MM.1S (cell line): ENCODE results near the gene DUXB.

Experiments used
- DNase-seq: peaks from one replicate; pipeline ENCODE4 v3.0.0-alpha.2; 2015
- H2AFZ ChIP-seq: fragments of 300-600 bp; sonication (generic); 2 replicates; pipeline ENCODE4 v1.6.0; 2016; ENCODE audit warnings: antibody characterized with exemption, low read length
- H3F3A ChIP-seq: fragments of 300-600 bp; sonication (generic); 2 replicates; pipeline ENCODE4 v1.6.1; 2016; ENCODE audit warnings: mild to moderate bottlenecking, antibody characterized with exemption, low read length, moderate library complexity, mixed read lengths; ENCODE audit not compliant: insufficient read depth
- H3K27ac ChIP-seq: fragments of 300-600 bp; sonication (generic); 2 replicates; pipeline ENCODE4 v1.5.1; 2016; ENCODE audit warnings: mild to moderate bottlenecking, low read length
- H3K27me3 ChIP-seq: fragments of 300-600 bp; sonication (generic); replicated peaks from 2 replicates; pipeline ENCODE4 v1.6.0; 2016; ENCODE audit warnings: low read length; ENCODE audit not compliant: insufficient read depth
- H3K36me3 ChIP-seq: fragments of 300-600 bp; sonication (generic); replicated peaks from 2 replicates; pipeline ENCODE4 v1.6.1; 2016; ENCODE audit warnings: mild to moderate bottlenecking, low read length, mixed read lengths; ENCODE audit not compliant: insufficient read depth
- H3K4me1 ChIP-seq: fragments of 300-600 bp; sonication (generic); 2 replicates; pipeline ENCODE4 v1.6.1; 2016; ENCODE audit warnings: low read length, mixed read lengths
- H3K4me2 ChIP-seq: fragments of 300-600 bp; sonication (generic); 2 replicates; pipeline ENCODE4 v1.6.0; 2016; ENCODE audit warnings: low read depth, low read length
- H3K4me3 ChIP-seq: fragments of 300-600 bp; sonication (generic); 2 replicates; pipeline ENCODE4 v1.5.1; 2016; ENCODE audit warnings: low read length, mixed read lengths
- H3K79me2 ChIP-seq: fragments of 300-600 bp; sonication (generic); 2 replicates; pipeline ENCODE4 v1.6.1; 2016; ENCODE audit warnings: mixed run types, low read length, mixed read lengths
- H3K9ac ChIP-seq: fragments of 300-600 bp; sonication (generic); 2 replicates; pipeline ENCODE4 v1.6.1; 2016; ENCODE audit warnings: low read length, mixed read lengths
- H3K9me2 ChIP-seq: fragments of 300-600 bp; sonication (generic); replicated peaks from 2 replicates; pipeline ENCODE4 v1.6.1; 2016; ENCODE audit warnings: mild to moderate bottlenecking, low read length, mixed read lengths; ENCODE audit not compliant: insufficient read depth
- H3K9me3 ChIP-seq: fragments of 300-600 bp; sonication (generic); replicated peaks from 2 replicates; pipeline ENCODE4 v1.6.1; 2016; ENCODE audit warnings: mild to moderate bottlenecking, low read length, mixed read lengths; ENCODE audit not compliant: insufficient read depth
- H4K20me1 ChIP-seq: fragments of 300-600 bp; sonication (generic); 2 replicates; pipeline ENCODE4 v1.6.1; 2016; ENCODE audit warnings: mild to moderate bottlenecking, low read length, moderate library complexity, mixed read lengths; ENCODE audit not compliant: insufficient read depth
- CTCF ChIP-seq: fragments of 300-600 bp; sonication (generic); IDR thresholded peaks from 2 replicates; pipeline ENCODE4 v1.5.1; 2016; ENCODE audit warnings: antibody characterized with exemption, low read length, mixed read lengths
- EZH2 ChIP-seq: fragments of 300-600 bp; sonication (generic); optimal IDR thresholded peaks from 2 replicates; pipeline ENCODE3; 2017; ENCODE audit warnings: low read depth, mild to moderate bottlenecking, antibody characterized with exemption, low read length, mixed read lengths
- EZH2phosphoT487 ChIP-seq: fragments of 300-600 bp; sonication (generic); IDR thresholded peaks from 2 replicates; pipeline ENCODE4 v1.6.1; 2018; ENCODE audit warnings: antibody characterized with exemption, low read length

The DUXB gene

GRCh38 chr16:75644240-75645012 is 56.8 kb downstream of the DUXB start:
- no peak for TF ChIP-seq EZH2
- no peak for TF ChIP-seq CTCF
- no peak for TF ChIP-seq EZH2phosphoT487
- Histone ChIP-seq H4K20me1 (no peaks in the 10 kb centered on the region), H3K36me3 (no peaks in the 10 kb centered on the region), H3K9me3 (no peaks in the 10 kb centered on the region), H3F3A (no peaks in the 10 kb centered on the region), H3K9me2 (no peaks in the 10 kb centered on the region), H3K79me2 (peaks cover 77% of the 10 kb centered on the region), H3K27me3 (no peaks in the 10 kb centered on the region), H3K27ac (no peak overlapping the region), H3K9ac (no peak overlapping the region), H3K4me3 (no peak overlapping the region), H3K4me1 (peaks cover 17% of the 10 kb centered on the region), H3K4me2 (no peak overlapping the region), H2AFZ (no peak overlapping the region)
- DNase-seq = peak; percentile 20
